ENCODE data around the gene HOTAIR. TPM values are rescaled to one million over a fixed set of nuclear protein-coding genes. Genes with fewer than 3 reads are reported as not detected.
A peak's percentile ranks its signal among the peaks of the same experiment; 100 is the strongest.

Gene HOTAIR
- total RNA-seq, 2 donors from 2014 or later: not detected

- peaks cover 22 to 23% of the 10 kb centered on the region in 2 donors for H3K4me1 Mint-ChIP-seq (ENCODE audit: low read depth in 2 of 2)
- ATAC-seq (no peak), DNase-seq (ENCODE audit: low spot score) (no peak)
- no peak overlapping the region for H3K27ac Mint-ChIP-seq
- H3K27me3 Mint-ChIP-seq: peaks cover 60 to 84% of the 10 kb centered on the region in 2 donors
- H3K9me3 Mint-ChIP-seq: no peaks in the 10 kb centered on the region
- no peak overlapping the region for H3K4me3 Mint-ChIP-seq
- H3K36me3 Mint-ChIP-seq: no peaks in the 10 kb centered on the region
These were observed 32.9 kb upstream of the HOTAIR start for GRCh38 chr12:54007538-54008259.

GRCh38 chr12:54006559-54007220 is 31.9 kb upstream of the HOTAIR start:
- peaks cover 61 to 84% of the 10 kb centered on the region in 2 donors for H3K27me3 Mint-ChIP-seq
- DNase-seq (ENCODE audit: low spot score): no peak
- no peaks in the 10 kb centered on the region for H3K36me3 Mint-ChIP-seq
- peaks cover 21 to 25% of the 10 kb centered on the region in 2 donors for H3K4me1 Mint-ChIP-seq (ENCODE audit: low read depth in 2 of 2)
- ATAC-seq: no peak
- H3K9me3 Mint-ChIP-seq: no peaks in the 10 kb centered on the region
- H3K27ac Mint-ChIP-seq: peak overlapping the region in 1 of 2 donors; percentile 40
- peak overlapping the region; percentile 78 for H3K4me3 Mint-ChIP-seq

GRCh38 chr12:54005853-54006558 is 31.3 kb upstream of the HOTAIR start:
- Mint-ChIP-seq H3K9me3 (no peaks in the 10 kb centered on the region), H3K4me3 (peak overlapping the region; percentile 78), H3K4me1 (ENCODE audit: low read depth in 2 of 2) (peaks cover 15 to 23% of the 10 kb centered on the region in 2 donors), H3K27ac (peak overlapping the region in 1 of 2 donors; percentile 40), H3K27me3 (peaks cover 60 to 82% of the 10 kb centered on the region in 2 donors), H3K36me3 (no peaks in the 10 kb centered on the region)
- DNase-seq (ENCODE audit: low spot score) (peak; percentile 85), ATAC-seq (peak; percentile 86 to 89)

- Mint-ChIP-seq H3K9me3 (no peaks in the 10 kb centered on the region), H3K4me3 (peak overlapping the region; percentile 78), H3K4me1 (ENCODE audit: low read depth in 2 of 2) (peaks cover 12 to 22% of the 10 kb centered on the region in 2 donors), H3K27ac (peak overlapping the region in 1 of 2 donors; percentile 40), H3K36me3 (no peaks in the 10 kb centered on the region), H3K27me3 (peaks cover 60 to 77% of the 10 kb centered on the region in 2 donors)
- ATAC-seq: no peak
- DNase-seq (ENCODE audit: low spot score): no peak
These were observed 30.7 kb upstream of the HOTAIR start for GRCh38 chr12:54005531-54005852.

GRCh38 chr12:54004841-54005530 is 30.2 kb upstream of the HOTAIR start:
- no peak overlapping the region for H3K4me3 Mint-ChIP-seq
- peak overlapping the region in 1 of 2 donors; percentile 40 for H3K27ac Mint-ChIP-seq
- DNase-seq (ENCODE audit: low spot score): no peak
- H3K4me1 Mint-ChIP-seq (ENCODE audit: low read depth in 2 of 2): peaks cover 12 to 25% of the 10 kb centered on the region in 2 donors
- H3K36me3 Mint-ChIP-seq: no peaks in the 10 kb centered on the region
- H3K9me3 Mint-ChIP-seq: no peaks in the 10 kb centered on the region
- ATAC-seq: no peak
- H3K27me3 Mint-ChIP-seq: peaks cover 60 to 72% of the 10 kb centered on the region in 2 donors

- H3K27me3 Mint-ChIP-seq: peaks cover 63 to 64% of the 10 kb centered on the region in 2 donors
- H3K27ac Mint-ChIP-seq: no peak overlapping the region
- H3K4me1 Mint-ChIP-seq (ENCODE audit: low read depth in 2 of 2): peaks cover 12 to 28% of the 10 kb centered on the region in 2 donors
- H3K4me3 Mint-ChIP-seq: no peak overlapping the region
- no peak for ATAC-seq
- no peaks in the 10 kb centered on the region for H3K36me3 Mint-ChIP-seq
- H3K9me3 Mint-ChIP-seq: no peaks in the 10 kb centered on the region
- DNase-seq (ENCODE audit: low spot score): no peak
These were observed 29.5 kb upstream of the HOTAIR start for GRCh38 chr12:54004063-54004840.

GRCh38 chr12:54003625-54004024 is 28.9 kb upstream of the HOTAIR start:
- Mint-ChIP-seq H3K36me3 (no peaks in the 10 kb centered on the region), H3K27ac (no peak overlapping the region), H3K4me3 (no peak overlapping the region), H3K27me3 (peaks cover 65 to 68% of the 10 kb centered on the region in 2 donors), H3K9me3 (no peaks in the 10 kb centered on the region), H3K4me1 (ENCODE audit: low read depth in 2 of 2) (peaks cover 12 to 26% of the 10 kb centered on the region in 2 donors)
- DNase-seq (ENCODE audit: low spot score) (no peak), ATAC-seq (no peak)

GRCh38 chr12:54002915-54003389 is 28.2 kb upstream of the HOTAIR start:
- DNase-seq (ENCODE audit: low spot score): no peak
- Mint-ChIP-seq H3K4me3 (no peak overlapping the region), H3K4me1 (ENCODE audit: low read depth in 2 of 2) (peaks cover 12 to 28% of the 10 kb centered on the region in 2 donors), H3K9me3 (no peaks in the 10 kb centered on the region), H3K36me3 (no peaks in the 10 kb centered on the region), H3K27me3 (peaks cover 68 to 74% of the 10 kb centered on the region in 2 donors), H3K27ac (no peak overlapping the region)
- ATAC-seq: no peak

- H3K27ac Mint-ChIP-seq: no peak overlapping the region
- DNase-seq (ENCODE audit: low spot score): no peak
- H3K4me1 Mint-ChIP-seq (ENCODE audit: low read depth in 2 of 2): peaks cover 17 to 32% of the 10 kb centered on the region in 2 donors
- H3K27me3 Mint-ChIP-seq: peaks cover 70 to 74% of the 10 kb centered on the region in 2 donors
- no peak for ATAC-seq
- H3K9me3 Mint-ChIP-seq: no peaks in the 10 kb centered on the region
- H3K4me3 Mint-ChIP-seq: no peak overlapping the region
- H3K36me3 Mint-ChIP-seq: no peaks in the 10 kb centered on the region
These were observed 27.6 kb upstream of the HOTAIR start for GRCh38 chr12:54002278-54002914.

- ATAC-seq: no peak
- Mint-ChIP-seq H3K27me3 (peaks cover 73 to 74% of the 10 kb centered on the region in 2 donors), H3K4me1 (ENCODE audit: low read depth in 2 of 2) (peaks cover 18 to 33% of the 10 kb centered on the region in 2 donors), H3K36me3 (no peaks in the 10 kb centered on the region), H3K9me3 (no peaks in the 10 kb centered on the region), H3K27ac (no peak overlapping the region), H3K4me3 (no peak overlapping the region)
- DNase-seq (ENCODE audit: low spot score): no peak
These were observed 26.8 kb upstream of the HOTAIR start for GRCh38 chr12:54001283-54002187.

- H3K9me3 Mint-ChIP-seq: no peaks in the 10 kb centered on the region
- DNase-seq (ENCODE audit: low spot score): no peak
- H3K27ac Mint-ChIP-seq: no peak within 1 kb of the TSS
- H3K4me3 Mint-ChIP-seq: peak within 1 kb of the TSS; percentile 25
- ATAC-seq: no peak
- peaks cover 15 to 30% of the 10 kb centered on the region in 2 donors for H3K4me1 Mint-ChIP-seq (ENCODE audit: low read depth in 2 of 2)
- peaks cover 70 to 71% of the 10 kb centered on the region in 2 donors for H3K27me3 Mint-ChIP-seq
- H3K36me3 Mint-ChIP-seq: no peaks in the 10 kb centered on the region
These were observed 25.7 kb upstream of the HOTAIR start, which contains the start of gene HOXC9 for GRCh38 chr12:54000116-54001114. Gene HOXC9, plus strand, starts transcription at chr12:54000161. Its CDS starts 28 bp downstream, at chr12:54000189.

Data from natural killer cell treated with Interleukin-12 subunit alpha and Interleukin-12 subunit beta and Interleukin-15 and Interleukin-18, amount 100 ng/mL, for 72 hours (primary cell).